Neuronal stem cell (in vitro differentiated cells): ENCODE data around the gene FCHSD2.
"Not testable (repeated sequence)": the region's sequence is repeated elsewhere in the genome, so short reads cannot be mapped to it uniquely, and the experiment has no call there.

Experiments
- DNase-seq: peaks from one replicate; pipeline ENCODE4 v3.0.0-alpha.2; 2013; ENCODE audit warnings: low spot score
- H2AFZ ChIP-seq: one replicate; pipeline ENCODE4 v1.6.1; 2013; ENCODE audit warnings: mild to moderate bottlenecking, low read length, inconsistent platforms
- H2AK5ac ChIP-seq: 2 replicates; pipeline ENCODE4 v1.6.1; 2013; ENCODE audit warnings: low read depth, mild to moderate bottlenecking, inconsistent platforms, low read length, moderate library complexity, mixed read lengths
- H2BK120ac ChIP-seq: 2 replicates; pipeline ENCODE4 v1.6.1; 2013; ENCODE audit warnings: low read depth, mild to moderate bottlenecking, inconsistent platforms, low read length, moderate library complexity, mixed read lengths
- H2BK12ac ChIP-seq: one replicate; pipeline ENCODE4 v1.6.1; 2013; ENCODE audit warnings: low read length, inconsistent platforms
- H2BK15ac ChIP-seq: 2 replicates; pipeline ENCODE4 v1.6.1; 2013; ENCODE audit warnings: mild to moderate bottlenecking, low read length, inconsistent platforms, mixed read lengths
- H2BK5ac ChIP-seq: one replicate; pipeline ENCODE4 v1.6.1; 2013; ENCODE audit warnings: inconsistent platforms, mild to moderate bottlenecking, low read length, moderate library complexity
- H3K14ac ChIP-seq: one replicate; pipeline ENCODE4 v1.6.1; 2013; ENCODE audit warnings: low read length, inconsistent platforms
- H3K18ac ChIP-seq: 2 replicates; pipeline ENCODE4 v1.6.1; 2013; ENCODE audit warnings: low read length, inconsistent platforms
- H3K23ac ChIP-seq: 2 replicates; pipeline ENCODE4 v1.6.1; 2013; ENCODE audit warnings: low read depth, mild to moderate bottlenecking, mixed read lengths, low read length, inconsistent platforms; ENCODE audit not compliant: poor library complexity
- H3K27ac ChIP-seq: replicated peaks from 3 replicates; pipeline ENCODE4 v1.5.1; 2013; ENCODE audit warnings: low read length, inconsistent platforms
- H3K27me3 ChIP-seq, 3 experiments: 2 replicates each; pipeline ENCODE4 v1.6.1; 2013; ENCODE audit warnings: low read length in 3 of 3, mild to moderate bottlenecking in 2 of 3, inconsistent platforms in 1 of 3, low read depth in 1 of 3, mixed read lengths in 1 of 3, moderate library complexity in 1 of 3; ENCODE audit not compliant: control insufficient read depth in 3 of 3, insufficient read depth in 3 of 3
- H3K36me3 ChIP-seq, 2 donors: replicated peaks in 1 of 2; 2 replicates each; pipeline ENCODE4 v1.6.1; 2013; ENCODE audit warnings: low read length in 2 of 2; ENCODE audit not compliant: control insufficient read depth in 2 of 2, insufficient read depth in 2 of 2
- H3K4ac ChIP-seq: 2 replicates; pipeline ENCODE4 v1.6.1; 2013; ENCODE audit warnings: inconsistent platforms, mild to moderate bottlenecking, low read length, moderate library complexity
- H3K4me1 ChIP-seq, 2 donors: 1 replicate in 1 of 2; 2 replicates in 1 of 2; pipeline ENCODE4 v1.6.1; 2013; ENCODE audit warnings: low read length in 2 of 2, low read depth in 1 of 2; ENCODE audit not compliant: control insufficient read depth in 2 of 2, insufficient read depth in 1 of 2
- H3K4me2 ChIP-seq: one replicate; pipeline ENCODE4 v1.6.1; 2013; ENCODE audit warnings: mild to moderate bottlenecking, low read length, inconsistent platforms; ENCODE audit not compliant: insufficient read depth, poor library complexity, severe bottlenecking
- H3K4me3 ChIP-seq, 2 donors: 2 replicates each; pipeline ENCODE4 v1.5.1; 2013; ENCODE audit warnings: low read length in 2 of 2, mild to moderate bottlenecking in 2 of 2, inconsistent platforms in 1 of 2, moderate library complexity in 1 of 2
- H3K79me1 ChIP-seq: one replicate; pipeline ENCODE4 v1.6.1; 2013; ENCODE audit warnings: low read depth, mild to moderate bottlenecking, inconsistent platforms, low read length, moderate library complexity
- H3K9ac ChIP-seq: one replicate; pipeline ENCODE4 v1.6.1; 2013; ENCODE audit warnings: mild to moderate bottlenecking, low read depth, low read length, inconsistent platforms; ENCODE audit not compliant: poor library complexity
- H3K9me3 ChIP-seq, 2 donors: replicated peaks in 1 of 2; 2 replicates each; pipeline versions ENCODE3 to v1.6.1; 2013; ENCODE audit warnings: low read length in 2 of 2, mild to moderate bottlenecking in 2 of 2, inconsistent platforms in 1 of 2, low read depth in 1 of 2, mixed read lengths in 1 of 2, moderate library complexity in 1 of 2; ENCODE audit not compliant: control insufficient read depth in 2 of 2, insufficient read depth in 1 of 2
- H4K8ac ChIP-seq: one replicate; pipeline ENCODE4 v1.6.1; 2013; ENCODE audit warnings: low read depth, mild to moderate bottlenecking, inconsistent platforms, low read length, moderate library complexity
- H4K91ac ChIP-seq: one replicate; pipeline ENCODE4 v1.6.1; 2013; ENCODE audit warnings: low read length, low read depth, mild to moderate bottlenecking, inconsistent platforms; ENCODE audit not compliant: poor library complexity
- WGBS, 2 donors: extraction: QIAGEN DNeasy Blood & Tissue Kit; methylation state at CpG; one replicate each; pipeline ENCODE4 v1.1.7; 2013; ENCODE audit warnings: missing lambda C conversion rate in 2 of 2, mixed read lengths in 1 of 2; ENCODE audit not compliant: insufficient read length in 2 of 2, insufficient replicate concordance in 1 of 2; ENCODE audit errors: extremely low coverage in 2 of 2; 5-methylcytosine and 5-hydroxymethylcytosine counted together

The FCHSD2 gene

GRCh38 chr11:73129198-73129597, 12.9 kb downstream of the FCHSD2 start:
- no CpG with 5 or more reads among the region's 10 CpGs for WGBS, 2 donors
- no peak overlapping the region for H2BK120ac ChIP-seq
- H2BK15ac ChIP-seq = no peak overlapping the region
- H3K4me1 ChIP-seq = no peaks in the 10 kb centered on the region
- no peak for DNase-seq
- no peak overlapping the region for H3K14ac ChIP-seq
- no peak overlapping the region for H2BK5ac ChIP-seq
- H3K9ac ChIP-seq = no peak overlapping the region
- H3K9me3 ChIP-seq = peaks cover 0 to 16% of the 10 kb centered on the region in 2 donors
- H4K8ac ChIP-seq = no peak overlapping the region
- H3K27me3 ChIP-seq = no peaks in the 10 kb centered on the region
- no peak overlapping the region for H2BK12ac ChIP-seq
- no peak overlapping the region for H3K27ac ChIP-seq
- no peak overlapping the region for H3K4ac ChIP-seq
- H3K36me3 ChIP-seq = peaks cover 0 to 64% of the 10 kb centered on the region in 2 donors
- no peak overlapping the region for H2AFZ ChIP-seq
- peak overlapping the region in 1 of 2 donors; percentile 25 for H3K4me3 ChIP-seq
- H3K23ac ChIP-seq = no peak overlapping the region
- no peak overlapping the region for H3K18ac ChIP-seq
- no peaks in the 10 kb centered on the region for H3K79me1 ChIP-seq
- no peak overlapping the region for H3K4me2 ChIP-seq
- H4K91ac ChIP-seq = no peak overlapping the region
- H2AK5ac ChIP-seq = no peak overlapping the region

DNA sequence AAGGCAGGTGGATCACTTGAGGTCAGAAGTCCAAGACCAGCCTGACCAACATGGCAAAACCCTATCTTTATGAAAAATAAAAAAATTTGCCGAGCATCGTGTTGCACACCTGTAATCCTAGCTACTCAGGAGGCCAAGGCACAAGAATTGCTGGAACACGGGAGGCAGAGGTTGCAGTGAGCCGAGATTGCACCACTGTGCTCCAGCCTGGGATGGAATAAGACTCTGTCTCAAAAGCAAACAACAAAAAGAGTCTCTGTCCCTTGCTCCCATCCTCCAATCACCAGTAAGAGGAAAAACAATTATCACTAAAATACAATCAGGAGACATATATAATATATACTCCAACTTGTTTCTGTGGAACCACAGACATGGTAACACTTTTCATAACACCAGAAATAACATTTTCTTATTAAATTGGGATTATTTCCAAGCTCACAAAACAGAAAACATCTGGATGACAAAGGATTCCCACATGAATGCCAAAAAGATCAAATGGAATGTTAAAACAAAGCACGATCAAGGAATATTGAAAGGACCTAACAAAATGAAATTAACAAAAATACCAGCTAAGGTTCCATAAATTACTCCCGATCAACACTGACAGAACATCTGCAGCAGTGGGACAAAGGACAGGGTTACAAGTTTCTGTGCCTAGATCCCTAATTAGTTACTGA, 15.2 kb downstream of the FCHSD2 start:
- no CpG with 5 or more reads among the region's 6 CpGs for WGBS, 2 donors
- H3K14ac ChIP-seq = no peak overlapping the region
- DNase-seq = no peak
- peaks cover 0 to 20% of the 10 kb centered on the region in 2 donors for H3K9me3 ChIP-seq
- no peaks in the 10 kb centered on the region for H3K27me3 ChIP-seq
- H2BK12ac ChIP-seq = no peak overlapping the region
- no peak overlapping the region for H2AK5ac ChIP-seq
- H2AFZ ChIP-seq = no peak overlapping the region
- H3K18ac ChIP-seq = no peak overlapping the region
- no peak overlapping the region for H2BK5ac ChIP-seq
- H2BK120ac ChIP-seq = no peak overlapping the region
- no peak overlapping the region for H3K4ac ChIP-seq
- no peak overlapping the region for H3K4me3 ChIP-seq
- no peak overlapping the region for H3K9ac ChIP-seq
- no peak overlapping the region for H3K23ac ChIP-seq
- H3K4me2 ChIP-seq = no peak overlapping the region
- H3K4me1 ChIP-seq = no peaks in the 10 kb centered on the region
- no peak overlapping the region for H2BK15ac ChIP-seq
- H4K8ac ChIP-seq = no peak overlapping the region
- no peak overlapping the region for H3K27ac ChIP-seq
- H3K79me1 ChIP-seq = peaks cover 2% of the 10 kb centered on the region
- no peak overlapping the region for H4K91ac ChIP-seq
- peaks cover 0 to 47% of the 10 kb centered on the region in 2 donors for H3K36me3 ChIP-seq

DNA sequence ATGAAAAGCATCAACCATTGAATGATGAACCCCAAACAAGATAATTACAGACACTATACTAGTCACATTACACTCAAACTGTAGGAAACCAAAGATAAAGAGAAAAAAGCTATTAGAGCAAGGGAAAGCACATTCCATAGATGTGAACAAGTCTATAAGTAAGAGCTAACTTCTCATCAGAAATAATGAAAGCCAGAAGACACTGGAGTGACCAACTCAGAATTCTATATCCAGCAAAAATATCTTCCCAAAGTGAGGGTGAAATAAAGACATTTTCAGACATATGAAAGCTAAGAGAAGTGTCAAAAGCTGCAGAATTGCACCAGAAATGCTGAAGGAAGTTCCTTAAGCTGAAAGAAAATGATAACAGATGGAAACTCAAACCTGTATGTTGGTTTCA, 17.3 kb downstream of the FCHSD2 start:
- peaks cover 0 to 30% of the 10 kb centered on the region in 2 donors for H3K36me3 ChIP-seq
- H2BK12ac ChIP-seq = no peak overlapping the region
- H2AFZ ChIP-seq = no peak overlapping the region
- no peaks in the 10 kb centered on the region for H3K4me1 ChIP-seq
- no peak overlapping the region for H3K4me3 ChIP-seq
- no peak overlapping the region for H3K4ac ChIP-seq
- no peak overlapping the region for H4K91ac ChIP-seq
- H2AK5ac ChIP-seq = no peak overlapping the region
- H3K23ac ChIP-seq = no peak overlapping the region
- no peaks in the 10 kb centered on the region for H3K27me3 ChIP-seq
- H3K79me1 ChIP-seq = peaks cover 2% of the 10 kb centered on the region
- H3K27ac ChIP-seq = no peak overlapping the region
- no peak overlapping the region for H2BK15ac ChIP-seq
- H4K8ac ChIP-seq = no peak overlapping the region
- DNase-seq = no peak
- no peak overlapping the region for H3K9ac ChIP-seq
- no peak overlapping the region for H3K18ac ChIP-seq
- no peak overlapping the region for H2BK120ac ChIP-seq
- peaks cover 0 to 20% of the 10 kb centered on the region in 2 donors for H3K9me3 ChIP-seq
- H2BK5ac ChIP-seq = no peak overlapping the region
- H3K4me2 ChIP-seq = no peak overlapping the region
- H3K14ac ChIP-seq = no peak overlapping the region

DNA sequence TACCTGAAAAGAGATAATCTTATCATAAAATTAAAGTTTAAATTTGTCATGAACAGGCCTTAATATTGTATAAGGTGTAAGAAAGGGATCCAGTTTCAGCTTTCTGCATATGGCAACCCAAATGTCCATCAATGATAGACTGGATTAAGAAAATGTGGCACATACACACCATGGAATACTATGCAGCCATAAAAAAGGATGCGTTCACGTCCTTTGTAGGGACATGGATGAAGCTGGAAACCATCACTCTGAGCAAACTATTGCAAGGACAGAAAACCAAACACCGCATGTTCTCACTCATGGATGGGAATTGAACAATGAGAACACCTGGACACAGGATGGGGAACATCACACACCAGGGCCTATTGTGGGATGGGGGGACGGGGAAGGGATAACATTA, 18.2 kb downstream of the FCHSD2 start:
- H3K9ac ChIP-seq, H3K4me1 ChIP-seq, H3K27ac ChIP-seq, DNase-seq, H2BK12ac ChIP-seq, H3K14ac ChIP-seq, H3K23ac ChIP-seq, H3K4me3 ChIP-seq, H2BK15ac ChIP-seq, H3K18ac ChIP-seq, H3K27me3 ChIP-seq, H4K91ac ChIP-seq, H3K4me2 ChIP-seq, H2BK5ac ChIP-seq, H3K79me1 ChIP-seq, H3K4ac ChIP-seq, H2AK5ac ChIP-seq, H2BK120ac ChIP-seq, H4K8ac ChIP-seq, H2AFZ ChIP-seq: not testable (repeated sequence)
- WGBS, 2 donors = no CpG with 5 or more reads among the region's 4 CpGs
- Histone ChIP-seq H3K9me3 (peaks cover 0 to 20% of the 10 kb centered on the region in 2 donors), H3K36me3 (peaks cover 0 to 23% of the 10 kb centered on the region in 2 donors)
